T-helper 9 cell (primary cell): ENCODE measurements around the gene ZIC4.

Experiments
- DNase-seq: peaks from one replicate; pipeline ENCODE4 v3.0.0-alpha.2; 2020

ZIC4 gene

GRCh38 chr3:147341727-147342126 is 64.6 kb downstream of the ZIC4 start:
- DNase-seq, result no peak

DNA sequence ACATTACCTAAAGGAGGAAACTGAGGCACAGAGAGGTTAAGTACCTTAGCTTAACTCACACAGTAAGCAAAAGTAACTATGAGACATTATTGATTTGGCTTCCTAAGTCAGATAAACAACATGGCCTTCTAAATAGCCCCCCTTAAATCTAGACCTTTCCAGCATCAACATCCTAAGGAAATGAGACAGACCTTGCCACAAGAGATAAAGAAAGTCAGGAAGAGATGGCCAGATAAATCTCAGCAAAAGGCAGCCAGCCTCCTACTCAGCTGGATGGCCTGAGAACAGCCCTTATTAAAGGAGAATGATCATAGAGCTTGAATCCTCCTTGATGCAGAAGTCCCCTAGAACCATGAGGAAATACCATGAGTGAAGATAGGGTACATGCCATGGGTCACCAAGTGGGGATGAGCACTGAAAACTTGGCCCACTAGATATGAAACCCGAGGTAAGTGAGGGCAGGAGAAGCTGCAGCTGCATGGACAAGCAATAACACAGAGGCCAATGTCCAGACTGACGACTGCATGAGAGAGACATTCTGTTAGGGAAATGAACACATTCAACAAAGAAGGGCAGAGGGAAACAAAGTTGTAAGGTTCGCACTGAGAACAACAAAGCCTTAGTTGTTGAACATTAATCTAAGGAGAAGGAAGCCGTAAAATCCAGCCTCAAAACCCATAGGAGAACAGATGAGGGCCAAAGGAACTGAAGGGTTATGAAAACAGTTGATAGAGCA is 69.6 kb downstream of the ZIC4 start:
- DNase-seq, result no peak
